MM.1S (cell line): ENCODE results near the gene SSBP3.
A peak's percentile ranks its signal among the peaks of the same experiment; 100 is the strongest.

ENCODE experiments used
- DNase-seq: peaks from one replicate; pipeline ENCODE4 v3.0.0-alpha.2; 2015
- H2AFZ ChIP-seq: fragments of 300-600 bp; sonication (generic); 2 replicates; pipeline ENCODE4 v1.6.0; 2016; ENCODE audit warnings: antibody characterized with exemption, low read length
- H3F3A ChIP-seq: fragments of 300-600 bp; sonication (generic); 2 replicates; pipeline ENCODE4 v1.6.1; 2016; ENCODE audit warnings: mild to moderate bottlenecking, antibody characterized with exemption, low read length, moderate library complexity, mixed read lengths; ENCODE audit not compliant: insufficient read depth
- H3K27ac ChIP-seq: fragments of 300-600 bp; sonication (generic); 2 replicates; pipeline ENCODE4 v1.5.1; 2016; ENCODE audit warnings: mild to moderate bottlenecking, low read length
- H3K27me3 ChIP-seq: fragments of 300-600 bp; sonication (generic); replicated peaks from 2 replicates; pipeline ENCODE4 v1.6.0; 2016; ENCODE audit warnings: low read length; ENCODE audit not compliant: insufficient read depth
- H3K36me3 ChIP-seq: fragments of 300-600 bp; sonication (generic); replicated peaks from 2 replicates; pipeline ENCODE4 v1.6.1; 2016; ENCODE audit warnings: mild to moderate bottlenecking, low read length, mixed read lengths; ENCODE audit not compliant: insufficient read depth
- H3K4me1 ChIP-seq: fragments of 300-600 bp; sonication (generic); 2 replicates; pipeline ENCODE4 v1.6.1; 2016; ENCODE audit warnings: low read length, mixed read lengths
- H3K4me2 ChIP-seq: fragments of 300-600 bp; sonication (generic); 2 replicates; pipeline ENCODE4 v1.6.0; 2016; ENCODE audit warnings: low read depth, low read length
- H3K4me3 ChIP-seq: fragments of 300-600 bp; sonication (generic); 2 replicates; pipeline ENCODE4 v1.5.1; 2016; ENCODE audit warnings: low read length, mixed read lengths
- H3K79me2 ChIP-seq: fragments of 300-600 bp; sonication (generic); 2 replicates; pipeline ENCODE4 v1.6.1; 2016; ENCODE audit warnings: mixed run types, low read length, mixed read lengths
- H3K9ac ChIP-seq: fragments of 300-600 bp; sonication (generic); 2 replicates; pipeline ENCODE4 v1.6.1; 2016; ENCODE audit warnings: low read length, mixed read lengths
- H3K9me2 ChIP-seq: fragments of 300-600 bp; sonication (generic); replicated peaks from 2 replicates; pipeline ENCODE4 v1.6.1; 2016; ENCODE audit warnings: mild to moderate bottlenecking, low read length, mixed read lengths; ENCODE audit not compliant: insufficient read depth
- H3K9me3 ChIP-seq: fragments of 300-600 bp; sonication (generic); replicated peaks from 2 replicates; pipeline ENCODE4 v1.6.1; 2016; ENCODE audit warnings: mild to moderate bottlenecking, low read length, mixed read lengths; ENCODE audit not compliant: insufficient read depth
- H4K20me1 ChIP-seq: fragments of 300-600 bp; sonication (generic); 2 replicates; pipeline ENCODE4 v1.6.1; 2016; ENCODE audit warnings: mild to moderate bottlenecking, low read length, moderate library complexity, mixed read lengths; ENCODE audit not compliant: insufficient read depth
- EZH2 ChIP-seq: fragments of 300-600 bp; sonication (generic); optimal IDR thresholded peaks from 2 replicates; pipeline ENCODE3; 2017; ENCODE audit warnings: low read depth, mild to moderate bottlenecking, antibody characterized with exemption, low read length, mixed read lengths
- EZH2phosphoT487 ChIP-seq: fragments of 300-600 bp; sonication (generic); IDR thresholded peaks from 2 replicates; pipeline ENCODE4 v1.6.1; 2018; ENCODE audit warnings: antibody characterized with exemption, low read length
- TF ChIP-seq, protein P1 (sequence below): fragments of 300-600 bp; sonication (generic); IDR thresholded peaks from 2 replicates; pipeline ENCODE4 v1.5.1; 2016; ENCODE audit warnings: antibody characterized with exemption, low read length, mixed read lengths

Gene SSBP3

DNA sequence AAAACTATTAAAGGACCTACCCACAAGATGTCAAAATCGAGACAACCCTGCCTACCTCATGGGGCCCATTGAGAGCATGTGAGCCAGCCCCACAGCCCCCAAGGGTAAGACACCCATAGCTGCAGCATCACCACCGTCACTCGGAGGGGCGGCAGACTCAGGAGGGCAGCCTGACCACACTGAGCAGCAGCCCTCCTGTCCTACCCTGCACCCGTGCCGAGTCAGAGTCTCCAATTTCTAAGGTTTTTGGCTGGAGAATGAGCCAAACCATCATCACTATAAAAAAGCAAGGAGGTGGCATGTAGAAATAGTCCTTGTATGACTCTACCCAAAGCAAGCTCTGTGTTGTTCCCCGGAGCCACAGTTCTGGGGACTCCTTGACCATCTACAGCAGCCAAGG is 94.7 kb downstream of the SSBP3 start:
- H3K9ac ChIP-seq = no peak overlapping the region
- no peak overlapping the region for H3K4me3 ChIP-seq
- H3K27ac ChIP-seq = no peak overlapping the region
- DNase-seq = no peak
- H4K20me1 ChIP-seq = no peaks in the 10 kb centered on the region
- H3K4me2 ChIP-seq = no peak overlapping the region
- TF ChIP-seq, protein P1, sequence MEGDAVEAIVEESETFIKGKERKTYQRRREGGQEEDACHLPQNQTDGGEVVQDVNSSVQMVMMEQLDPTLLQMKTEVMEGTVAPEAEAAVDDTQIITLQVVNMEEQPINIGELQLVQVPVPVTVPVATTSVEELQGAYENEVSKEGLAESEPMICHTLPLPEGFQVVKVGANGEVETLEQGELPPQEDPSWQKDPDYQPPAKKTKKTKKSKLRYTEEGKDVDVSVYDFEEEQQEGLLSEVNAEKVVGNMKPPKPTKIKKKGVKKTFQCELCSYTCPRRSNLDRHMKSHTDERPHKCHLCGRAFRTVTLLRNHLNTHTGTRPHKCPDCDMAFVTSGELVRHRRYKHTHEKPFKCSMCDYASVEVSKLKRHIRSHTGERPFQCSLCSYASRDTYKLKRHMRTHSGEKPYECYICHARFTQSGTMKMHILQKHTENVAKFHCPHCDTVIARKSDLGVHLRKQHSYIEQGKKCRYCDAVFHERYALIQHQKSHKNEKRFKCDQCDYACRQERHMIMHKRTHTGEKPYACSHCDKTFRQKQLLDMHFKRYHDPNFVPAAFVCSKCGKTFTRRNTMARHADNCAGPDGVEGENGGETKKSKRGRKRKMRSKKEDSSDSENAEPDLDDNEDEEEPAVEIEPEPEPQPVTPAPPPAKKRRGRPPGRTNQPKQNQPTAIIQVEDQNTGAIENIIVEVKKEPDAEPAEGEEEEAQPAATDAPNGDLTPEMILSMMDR = no peak
- TF ChIP-seq EZH2 (no peak), EZH2phosphoT487 (no peak)
- H3K4me1 ChIP-seq = no peaks in the 10 kb centered on the region
- H3F3A ChIP-seq = no peaks in the 10 kb centered on the region
- no peaks in the 10 kb centered on the region for H3K9me2 ChIP-seq
- H3K27me3 ChIP-seq = no peaks in the 10 kb centered on the region
- no peak overlapping the region for H2AFZ ChIP-seq
- peaks cover 16% of the 10 kb centered on the region for H3K79me2 ChIP-seq
- no peaks in the 10 kb centered on the region for H3K36me3 ChIP-seq
- no peaks in the 10 kb centered on the region for H3K9me3 ChIP-seq

DNA sequence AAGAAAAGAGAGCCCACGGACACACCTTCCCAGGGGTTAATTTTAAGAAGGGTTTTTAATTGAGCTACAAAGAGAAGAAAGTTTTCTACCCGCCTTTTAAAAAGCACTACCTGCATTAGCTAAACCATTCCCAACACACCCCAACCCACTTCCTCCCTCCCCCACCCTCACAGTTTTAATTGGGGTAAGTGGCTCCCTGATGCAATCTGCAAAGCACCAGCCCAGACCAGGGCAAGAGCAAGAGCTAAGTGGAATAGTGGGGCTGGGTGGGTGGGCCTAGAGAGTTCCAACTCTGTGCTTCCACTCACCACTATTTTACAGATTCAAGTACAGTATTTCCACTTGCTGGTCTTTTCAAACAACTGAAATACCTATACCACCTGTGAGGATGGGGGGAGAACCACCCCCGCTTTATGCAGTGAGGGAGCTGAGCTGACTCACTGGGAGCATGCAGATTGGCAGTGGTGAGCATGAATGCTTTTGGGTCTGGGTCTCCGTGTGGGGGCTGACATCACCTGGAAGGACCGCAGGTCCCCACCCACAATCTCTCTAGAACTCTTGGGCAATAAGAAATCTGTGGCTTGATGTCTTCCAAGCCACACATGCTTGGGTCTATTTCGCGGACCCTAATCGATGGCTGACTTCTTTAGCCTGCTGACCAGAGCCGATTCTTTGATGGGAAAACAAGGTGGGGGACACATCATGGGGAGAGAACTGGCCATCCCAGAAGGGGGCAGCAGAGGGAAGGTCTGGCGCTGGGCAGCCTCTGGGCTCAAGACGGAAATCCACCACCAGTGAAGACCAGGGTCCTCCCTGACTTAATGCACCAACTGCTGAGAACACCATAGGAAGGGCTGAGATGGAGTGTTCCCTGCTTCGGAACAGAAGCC is 95.5 kb downstream of the SSBP3 start:
- Histone ChIP-seq H3F3A (no peaks in the 10 kb centered on the region), H3K36me3 (no peaks in the 10 kb centered on the region), H3K9ac (no peak overlapping the region), H3K4me2 (no peak overlapping the region), H3K4me1 (no peaks in the 10 kb centered on the region), H2AFZ (no peak overlapping the region), H3K9me3 (no peaks in the 10 kb centered on the region), H3K27ac (no peak overlapping the region), H4K20me1 (no peaks in the 10 kb centered on the region), H3K9me2 (no peaks in the 10 kb centered on the region), H3K79me2 (peaks cover 23% of the 10 kb centered on the region), H3K27me3 (no peaks in the 10 kb centered on the region), H3K4me3 (no peak overlapping the region)
- DNase-seq = no peak
- TF ChIP-seq, protein P1 = peak; percentile 37
- no peak for TF ChIP-seq EZH2

DNA sequence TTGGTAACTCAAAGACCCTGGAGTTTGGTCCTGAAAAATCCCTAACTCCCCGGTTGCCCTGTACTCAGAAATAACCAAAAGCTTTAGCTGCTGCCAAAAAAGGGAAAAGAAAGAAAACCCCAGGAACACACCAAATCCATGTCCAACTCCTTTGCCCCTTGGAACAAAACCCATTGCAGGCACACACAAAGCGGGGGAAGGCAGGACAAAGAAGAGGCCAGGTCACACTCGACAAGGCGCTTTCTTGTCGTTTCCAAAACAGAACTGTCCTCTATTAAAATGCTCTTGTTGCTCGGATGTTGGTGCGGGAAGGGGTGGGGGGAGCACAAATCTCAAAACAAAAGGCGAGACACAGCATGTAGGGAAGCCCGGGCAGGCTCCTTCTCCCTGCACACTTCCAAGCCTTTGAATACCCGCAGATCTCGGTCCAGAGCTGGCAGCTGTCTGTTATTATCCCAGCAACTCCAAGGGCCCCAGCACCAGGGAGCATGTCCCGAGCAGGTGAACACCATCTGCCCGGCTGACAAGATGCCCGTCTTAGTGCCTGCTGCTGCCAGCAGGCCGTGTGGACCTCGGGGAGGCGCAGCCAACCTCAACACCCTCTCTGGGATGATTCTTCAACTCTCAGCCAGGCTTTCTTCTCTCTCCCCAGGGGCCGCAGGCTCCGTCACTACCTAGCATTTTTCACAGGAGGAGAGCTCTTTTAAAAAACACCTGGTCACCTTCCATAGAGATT is 96.4 kb downstream of the SSBP3 start:
- Histone ChIP-seq H3K27me3 (no peaks in the 10 kb centered on the region), H3K4me1 (no peaks in the 10 kb centered on the region), H3K4me3 (no peak overlapping the region), H4K20me1 (no peaks in the 10 kb centered on the region), H3K36me3 (no peaks in the 10 kb centered on the region), H3K4me2 (no peak overlapping the region), H3K27ac (no peak overlapping the region), H3K9me2 (no peaks in the 10 kb centered on the region), H2AFZ (no peak overlapping the region), H3K9me3 (no peaks in the 10 kb centered on the region), H3F3A (no peaks in the 10 kb centered on the region), H3K79me2 (peaks cover 23% of the 10 kb centered on the region), H3K9ac (no peak overlapping the region)
- no peak for DNase-seq
- TF ChIP-seq EZH2 (no peak), EZH2phosphoT487 (no peak)
- TF ChIP-seq, protein P1 = no peak
